SK-N-SH (cell line): ENCODE data around the gene PRSS3. TPM values are rescaled to one million over a fixed set of nuclear protein-coding genes. Genes with fewer than 3 reads are reported as not detected.

Experiments
- CTCF ChIA-PET: fragments of 300-600, 350-600 bp; formaldehyde crosslinking; extraction: SDS; loops from one replicate; lab custom pipeline; 2021; lab: Yijun Ruan, JAX
- POLR2A ChIA-PET: fragments of 350-600 bp; sonication (Branson Sonifier 250); formaldehyde crosslinking; extraction: SDS; loops from one replicate; lab custom pipeline; 2020; ENCODE audit warnings: antibody characterized with exemption, inconsistent platforms; lab: Yijun Ruan, JAX
- DNase-seq: peaks from one replicate; pipeline ENCODE4 v3.0.0; 2012
- H2AFZ ChIP-seq: fragments of 200-600 bp; sonication (generic); 2 replicates; pipeline ENCODE4 v1.8.1; 2016; ENCODE audit warnings: antibody characterized with exemption, mild to moderate bottlenecking, low read depth
- H3F3A ChIP-seq: fragments of 200-600 bp; sonication (generic); replicated peaks from 2 replicates; pipeline ENCODE3; 2016; ENCODE audit warnings: antibody characterized with exemption, mild to moderate bottlenecking; ENCODE audit not compliant: insufficient read depth
- H3K27ac ChIP-seq, 2 experiments: fragments of 200-500 bp in 1 of 2; fragments of 200-600 bp in 1 of 2; sonication (Bioruptor generic) in 1 of 2; sonication (generic), shearing (Covaris generic) in 1 of 2; 2 replicates each; pipeline versions ENCODE4 v1.5.1 to v1.6.1; 2014 to 2016; ENCODE audit warnings: low read depth in 2 of 2, inconsistent platforms in 1 of 2, low read length in 1 of 2, mild to moderate bottlenecking in 1 of 2, mixed read lengths in 1 of 2
- H3K27me3 ChIP-seq: fragments of 200-600 bp; sonication (generic), shearing (Covaris generic); 2 replicates; pipeline ENCODE4 v1.6.1; 2016; ENCODE audit warnings: mixed run types; ENCODE audit not compliant: insufficient read depth
- H3K36me3 ChIP-seq, 2 experiments: fragments of 200-500 bp in 1 of 2; fragments of 200-600 bp in 1 of 2; sonication (Bioruptor generic) in 1 of 2; sonication (generic) in 1 of 2; replicated peaks in 1 of 2; 2 replicates each; pipeline versions ENCODE3 to v1.5.1; 2014 to 2016; ENCODE audit warnings: low read length in 1 of 2, mild to moderate bottlenecking in 1 of 2; ENCODE audit not compliant: insufficient read depth in 2 of 2, control insufficient read depth in 1 of 2
- H3K4me1 ChIP-seq, 2 experiments: fragments of 200-500 bp in 1 of 2; fragments of 200-600 bp in 1 of 2; sonication (Bioruptor generic) in 1 of 2; sonication (generic), shearing (Covaris generic) in 1 of 2; 2 replicates each; pipeline versions ENCODE4 v1.5.1 to v1.6.1; 2014 to 2016; ENCODE audit warnings: low read depth in 1 of 2, low read length in 1 of 2, mixed run types in 1 of 2; ENCODE audit not compliant: insufficient read depth in 2 of 2, control insufficient read depth in 1 of 2
- H3K4me2 ChIP-seq: fragments of 200-600 bp; sonication (generic), shearing (Covaris generic); 2 replicates; pipeline ENCODE4 v1.6.1; 2017; ENCODE audit warnings: mixed run types
- H3K4me3 ChIP-seq, 2 experiments: fragments of 200-500 bp in 1 of 2; fragments of 200-600 bp in 1 of 2; sonication (Bioruptor generic) in 1 of 2; sonication (generic), shearing (Covaris generic) in 1 of 2; 2 replicates each; pipeline versions ENCODE4 v1.5.1 to v1.8.1; 2014 to 2016; ENCODE audit warnings: low read depth in 2 of 2, inconsistent platforms in 1 of 2, low read length in 1 of 2, mild to moderate bottlenecking in 1 of 2, mixed read lengths in 1 of 2, moderate library complexity in 1 of 2
- H3K79me2 ChIP-seq: fragments of 200-600 bp; sonication (generic); 2 replicates; pipeline ENCODE4 v1.8.1; 2017; ENCODE audit warnings: mild to moderate bottlenecking; ENCODE audit not compliant: insufficient read depth
- H3K9ac ChIP-seq: fragments of 200-600 bp; sonication (generic); 2 replicates; pipeline ENCODE4 v1.6.1; 2017; ENCODE audit warnings: mixed run types
- H3K9me2 ChIP-seq: fragments of 200-600 bp; sonication (generic); 2 replicates; pipeline ENCODE4 v1.6.1; 2017; ENCODE audit warnings: mixed run types
- H3K9me3 ChIP-seq: fragments of 200-600 bp; sonication (generic); 2 replicates; pipeline ENCODE4 v1.6.1; 2017; ENCODE audit warnings: mixed run types, mild to moderate bottlenecking, moderate library complexity
- H4K20me1 ChIP-seq: fragments of 200-600 bp; sonication (generic); 2 replicates; pipeline ENCODE4 v1.6.1; 2017; ENCODE audit warnings: mild to moderate bottlenecking, mixed run types; ENCODE audit not compliant: insufficient read depth
- ELF1 ChIP-seq: IDR thresholded peaks from 2 replicates; pipeline ENCODE4 v1.4.0; 2012
- EP300 ChIP-seq, 2 experiments: IDR thresholded peaks; 2 replicates each; pipeline versions ENCODE4 v1.4.0 to v1.6.1; 2012; ENCODE audit warnings: borderline replicate concordance in 1 of 2, low read depth in 1 of 2, low read length in 1 of 2
- EZH2phosphoT487 ChIP-seq: fragments of 200-600 bp; sonication (generic); IDR thresholded peaks from 2 replicates; pipeline ENCODE4 v1.6.1; 2017; ENCODE audit warnings: low read depth, mixed run types, mild to moderate bottlenecking, antibody characterized with exemption, moderate library complexity, borderline replicate concordance
- FOXM1 ChIP-seq: IDR thresholded peaks from 2 replicates; pipeline ENCODE4 v1.4.0; 2012; ENCODE audit warnings: low read depth, mild to moderate bottlenecking
- GABPA ChIP-seq: IDR thresholded peaks from 2 replicates; pipeline ENCODE4 v1.4.0; 2012; ENCODE audit warnings: low read depth, mild to moderate bottlenecking
- GATA2 ChIP-seq: sonication (generic); formaldehyde crosslinking; IDR thresholded peaks from 2 replicates; pipeline ENCODE4 v1.5.0; 2020; ENCODE audit warnings: mild to moderate bottlenecking, missing genetic modification reagents
- MEF2A ChIP-seq: IDR thresholded peaks from 2 replicates; pipeline ENCODE4 v1.4.0; 2012; ENCODE audit warnings: low read depth, borderline replicate concordance
- NRF1 ChIP-seq: IDR thresholded peaks from 2 replicates; pipeline ENCODE4 v1.6.1; 2012; ENCODE audit warnings: low read depth, mild to moderate bottlenecking, low read length
- RCOR1 ChIP-seq: fragments of 150-350 bp; IDR thresholded peaks from 2 replicates; pipeline ENCODE4 v1.6.1; 2017; ENCODE audit warnings: antibody characterized with exemption, low read length
- REST ChIP-seq: IDR thresholded peaks from 2 replicates; pipeline ENCODE4 v1.6.1; 2012; ENCODE audit warnings: mild to moderate bottlenecking, low read depth, low read length, moderate library complexity
- RXRA ChIP-seq: IDR thresholded peaks from 2 replicates; pipeline ENCODE4 v1.4.0; 2012; ENCODE audit warnings: low read depth, mild to moderate bottlenecking, borderline replicate concordance
- SIN3A ChIP-seq: IDR thresholded peaks from 2 replicates; pipeline ENCODE4 v1.6.1; 2012; ENCODE audit warnings: low read depth, mild to moderate bottlenecking, low read length, moderate library complexity, borderline replicate concordance
- SMC3 ChIP-seq: IDR thresholded peaks from 2 replicates; pipeline ENCODE4 v1.6.1; 2012; ENCODE audit warnings: low read depth, low read length, improper control_type of control experiment
- TCF12 ChIP-seq: IDR thresholded peaks from 2 replicates; pipeline ENCODE4 v1.4.0; 2012
- TEAD4 ChIP-seq: IDR thresholded peaks from 2 replicates; pipeline ENCODE4 v1.4.0; 2012; ENCODE audit warnings: mild to moderate bottlenecking, borderline replicate concordance; ENCODE audit not compliant: insufficient read depth
- USF2 ChIP-seq: fragments of 150-350 bp; IDR thresholded peaks from 2 replicates; pipeline ENCODE4 v1.6.1; 2017; ENCODE audit warnings: antibody characterized with exemption, low read length, low read depth, borderline replicate concordance
- YY1 ChIP-seq: IDR thresholded peaks from 2 replicates; pipeline ENCODE4 v1.4.0; 2012; ENCODE audit warnings: low read depth, mild to moderate bottlenecking
- WGBS: methylation state at CpG from one replicate; pipeline ENCODE4 v1.1.6; 2017; ENCODE audit warnings: low lambda C conversion rate; 5-methylcytosine and 5-hydroxymethylcytosine counted together
- polyA plus RNA-seq, 3 experiments: library from polyadenylated mRNA; depleted of rRNA; stranded (reverse); fragments of >200 nt; gene quantifications; 2 replicates each; pipeline ENCODE4 v1.2.3, GENCODE V29; 2012
- TF ChIP-seq, protein P1 (sequence below): IDR thresholded peaks from 2 replicates; pipeline ENCODE4 v1.4.0; 2012; ENCODE audit warnings: low read depth, borderline replicate concordance

The PRSS3 gene
- polyA plus RNA-seq, 1 of the 3 experiments (the other 2 are of a cell fraction), result 4.7 TPM

DNA sequence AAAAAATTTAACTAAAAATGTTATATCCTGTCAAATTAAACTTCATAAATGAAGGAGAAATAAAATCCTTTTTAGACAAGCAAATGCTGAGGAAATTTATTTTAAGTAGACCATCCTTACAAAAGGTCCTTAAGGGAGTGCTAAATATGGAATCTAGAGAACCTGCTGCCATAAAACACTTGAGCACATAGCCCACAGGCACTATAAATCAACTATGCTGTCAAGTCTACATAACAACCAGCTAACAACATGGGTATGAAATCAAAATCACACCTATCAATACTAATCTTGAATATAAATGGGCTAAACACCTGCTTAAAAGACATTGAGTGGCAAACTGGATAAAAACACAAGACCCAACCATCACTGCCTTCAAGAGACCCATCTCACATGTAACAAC, 15.1 kb upstream of the PRSS3 start:
- TF ChIP-seq MEF2A (no peak), ELF1 (no peak), EP300 (IDR thresholded peaks at IDR 0.05; ENCODE audit: borderline replicate concordance in 1 of 2, low read depth in 1 of 2, low read length in 1 of 2) (no peak), EZH2phosphoT487 (no peak), SIN3A (no peak), YY1 (no peak), RXRA (no peak), NRF1 (no peak), FOXM1 (no peak), SMC3 (no peak), USF2 (no peak)
- TF ChIP-seq, protein P1, sequence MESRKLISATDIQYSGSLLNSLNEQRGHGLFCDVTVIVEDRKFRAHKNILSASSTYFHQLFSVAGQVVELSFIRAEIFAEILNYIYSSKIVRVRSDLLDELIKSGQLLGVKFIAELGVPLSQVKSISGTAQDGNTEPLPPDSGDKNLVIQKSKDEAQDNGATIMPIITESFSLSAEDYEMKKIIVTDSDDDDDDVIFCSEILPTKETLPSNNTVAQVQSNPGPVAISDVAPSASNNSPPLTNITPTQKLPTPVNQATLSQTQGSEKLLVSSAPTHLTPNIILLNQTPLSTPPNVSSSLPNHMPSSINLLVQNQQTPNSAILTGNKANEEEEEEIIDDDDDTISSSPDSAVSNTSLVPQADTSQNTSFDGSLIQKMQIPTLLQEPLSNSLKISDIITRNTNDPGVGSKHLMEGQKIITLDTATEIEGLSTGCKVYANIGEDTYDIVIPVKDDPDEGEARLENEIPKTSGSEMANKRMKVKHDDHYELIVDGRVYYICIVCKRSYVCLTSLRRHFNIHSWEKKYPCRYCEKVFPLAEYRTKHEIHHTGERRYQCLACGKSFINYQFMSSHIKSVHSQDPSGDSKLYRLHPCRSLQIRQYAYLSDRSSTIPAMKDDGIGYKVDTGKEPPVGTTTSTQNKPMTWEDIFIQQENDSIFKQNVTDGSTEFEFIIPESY, result no peak
- H2AFZ ChIP-seq, result no peak overlapping the region
- no peaks in the 10 kb centered on the region for H3K9me2 ChIP-seq
- no peak overlapping the region for H3K27ac ChIP-seq
- H3K36me3 ChIP-seq, result no peaks in the 10 kb centered on the region
- no peaks in the 10 kb centered on the region for H4K20me1 ChIP-seq
- DNase-seq, result no peak
- H3F3A ChIP-seq, result peaks cover 16% of the 10 kb centered on the region
- H3K9me3 ChIP-seq, result peaks cover 4% of the 10 kb centered on the region; the same call in 1 of the 2 replicates
- H3K79me2 ChIP-seq, result no peaks in the 10 kb centered on the region
- no peak overlapping the region for H3K4me3 ChIP-seq
- CTCF ChIA-PET, result interaction anchor here (1.5 to 5.0 kb wide), 4 partner anchors 10 to 157 kb away, joined by 4 to 54 read pairs (median 25); no protein-coding TSS in a partner anchor
- H3K27me3 ChIP-seq, result no peaks in the 10 kb centered on the region
- no peak overlapping the region for H3K4me2 ChIP-seq
- H3K9ac ChIP-seq, result no peak overlapping the region
- H3K4me1 ChIP-seq, result peaks cover 3 to 7% of the 10 kb centered on the region in 2 experiments; a peak in 3 of 4 replicates
- POLR2A ChIA-PET, result no interaction called here

DNA sequence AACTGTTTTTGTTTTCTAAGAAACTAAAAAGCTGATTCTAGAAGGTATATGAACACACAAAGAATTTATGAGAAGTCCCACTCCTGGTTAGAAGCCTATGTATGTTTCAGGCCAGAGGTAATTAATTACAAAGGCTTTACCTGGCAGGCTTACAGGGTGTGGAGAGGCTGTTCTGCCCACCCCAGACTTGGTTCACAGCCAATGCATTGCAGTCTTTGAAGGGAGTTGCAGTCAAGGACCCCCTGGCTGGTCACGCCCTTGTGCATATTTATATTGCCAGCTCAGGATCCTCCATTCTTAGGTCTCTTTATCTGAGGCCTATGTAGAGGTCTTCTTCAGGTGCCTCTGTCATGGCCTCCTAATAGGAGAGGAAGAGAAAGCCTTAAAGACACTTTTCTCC, 13.6 kb upstream of the PRSS3 start:
- H3K4me3 ChIP-seq, result no peak overlapping the region
- no peak for TF ChIP-seq NRF1
- no peak for TF ChIP-seq GABPA
- TF ChIP-seq SIN3A, result no peak
- TF ChIP-seq TEAD4, result no peak
- TF ChIP-seq RXRA, result no peak
- no peak for TF ChIP-seq YY1
- TF ChIP-seq FOXM1, result no peak
- TF ChIP-seq RCOR1, result no peak
- no peak for TF ChIP-seq EZH2phosphoT487
- TF ChIP-seq GATA2, result no peak
- TF ChIP-seq SMC3, result no peak
- TF ChIP-seq REST, result no peak
- no peak for TF ChIP-seq TCF12
- no peak for DNase-seq
- H3K9ac ChIP-seq, result no peak overlapping the region
- H3F3A ChIP-seq, result peaks cover 16% of the 10 kb centered on the region
- H3K9me3 ChIP-seq, result no peaks in the 10 kb centered on the region
- peaks cover 3 to 7% of the 10 kb centered on the region in 2 experiments; a peak in 3 of 4 replicates for H3K4me1 ChIP-seq
- H3K36me3 ChIP-seq, result no peaks in the 10 kb centered on the region
- no peaks in the 10 kb centered on the region for H3K79me2 ChIP-seq
- POLR2A ChIA-PET, result no interaction called here
- H2AFZ ChIP-seq, result no peak overlapping the region
- H3K27ac ChIP-seq, result no peak overlapping the region
- H3K27me3 ChIP-seq, result no peaks in the 10 kb centered on the region
- no peaks in the 10 kb centered on the region for H3K9me2 ChIP-seq
- 100% methylated on average over 1 of the region's 1 CpG for WGBS
- CTCF ChIA-PET, result no interaction called here
- H4K20me1 ChIP-seq, result no peaks in the 10 kb centered on the region
- no peak overlapping the region for H3K4me2 ChIP-seq
